ENCODE measurements around the gene WDR88. TPM values are rescaled to one million over a fixed set of nuclear protein-coding genes. Genes with fewer than 3 reads are reported as not detected.

The WDR88 gene
- total and polyA plus RNA-seq, 2 of the 13 experiments (the other 11 are each of a cell fraction or from before 2014, with no cell fraction given): not detected

GRCh38 chr19:33098055-33098534, 33.8 kb upstream of the WDR88 start (continued):
- TF ChIP-seq ZNF563 (CRISPR knock-in tag; IDR thresholded peaks at IDR 0.05) (no peak), FIP1L1 (IDR thresholded peaks at IDR 0.05; ENCODE audit: borderline replicate concordance, insufficient read depth, low read depth, low read length) (no peak), ZNF780A (CRISPR knock-in tag; IDR thresholded peaks at IDR 0.05) (no peak), MNT (IDR thresholded peaks at IDR 0.05) (peak; percentile 42; the same call in 1 of the 2 replicates), ZNF160 (CRISPR knock-in tag; IDR thresholded peaks at IDR 0.05) (no peak), NR2F1 (CRISPR knock-in tag; IDR thresholded peaks at IDR 0.05) (peak; percentile 93 to 97), YY1 (IDR thresholded peaks at IDR 0.05; ENCODE audit: insufficient read depth, insufficient replicate concordance, low read depth, low read length) (peak; percentile 43), ARID4A (CRISPR knock-in tag; IDR thresholded peaks at IDR 0.05; ENCODE audit: borderline replicate concordance) (peak; percentile 49; the same call in 1 of the 2 replicates), ZNF18 (CRISPR knock-in tag; IDR thresholded peaks at IDR 0.05; ENCODE audit: insufficient replicate concordance) (no peak), ATF5 (CRISPR knock-in tag; IDR thresholded peaks at IDR 0.05; ENCODE audit: low read depth) (no peak), ZFP82 (CRISPR knock-in tag; IDR thresholded peaks at IDR 0.05; ENCODE audit: borderline replicate concordance) (no peak), ZNF138 (CRISPR knock-in tag; IDR thresholded peaks at IDR 0.05; ENCODE audit: low read depth) (no peak), ARNT2 (CRISPR knock-in tag; IDR thresholded peaks at IDR 0.05; ENCODE audit: low read depth) (no peak), ZNF781 (CRISPR knock-in tag; IDR thresholded peaks at IDR 0.05; ENCODE audit: borderline replicate concordance, not compliant biosample characterization) (no peak), ZNF574 (CRISPR knock-in tag; IDR thresholded peaks at IDR 0.05) (0 out of 2 replicates have a peak, but pooled peaks have one; percentile 18), KLF6 (CRISPR knock-in tag; IDR thresholded peaks at IDR 0.05) (no peak), HOXA7 (CRISPR knock-in tag; IDR thresholded peaks at IDR 0.05) (no peak)
